Measurements from ENCODE around the gene SPATA21. TPM values are rescaled to one million over a fixed set of nuclear protein-coding genes. Genes with fewer than 3 reads are reported as not detected.

SPATA21 gene
- total and polyA plus RNA-seq, 3 donors from 2014 or later: 2.7 to 10.2 (median 6.0) TPM

- Histone ChIP-seq H3K4me1 (peaks cover 5% of the 10 kb centered on the region), H3K4me3 (peak overlapping the region; percentile 95 to 98), H3K36me3 (ENCODE audit: low read depth, missing control alignments) (no peaks in the 10 kb centered on the region), H3K27ac (peak overlapping the region; percentile 93 to 94), H3K27me3 (no peaks in the 10 kb centered on the region), H3K9me3 (no peaks in the 10 kb centered on the region)
- DNase-seq: peak; percentile 53
- TF ChIP-seq CTCF (IDR thresholded peaks at IDR 0.05) (no peak), POLR2A (IDR thresholded peaks at IDR 0.05) (no peak)
- intact Hi-C loops (cut with DNase I; ENCODE audit: low total_unique reads): no loop called here
- WGBS, 2 donors: 0% methylated on average over 19 to 20 of the region's 20 CpGs
Measured at GRCh38 chr1:16351456-16351993, 85.7 kb downstream of the SPATA21 start.

GRCh38 chr1:16349847-16350406 lies 87.3 kb downstream of the SPATA21 start:
- no peak for DNase-seq
- H3K4me1 ChIP-seq: peaks cover 5% of the 10 kb centered on the region
- no peaks in the 10 kb centered on the region for H3K27me3 ChIP-seq
- H3K4me3 ChIP-seq: no peak overlapping the region
- intact Hi-C loops (cut with DNase I; ENCODE audit: low total_unique reads): no loop called here
- TF ChIP-seq POLR2A (IDR thresholded peaks at IDR 0.05): no peak
- no peak for TF ChIP-seq CTCF (IDR thresholded peaks at IDR 0.05)
- WGBS, 2 donors: 32 to 37% methylated on average over 2 of the region's 2 CpGs
- H3K36me3 ChIP-seq (ENCODE audit: low read depth, missing control alignments): no peaks in the 10 kb centered on the region
- H3K27ac ChIP-seq: no peak overlapping the region
- H3K9me3 ChIP-seq: no peaks in the 10 kb centered on the region

Other genes with a start within 250 kb of the SPATA21 start
- 10 to 100 TPM in 1 of 2 donors, 1 to 10 TPM in 1; 8.5 to 10.1 TPM for gene ARHGEF19, start 224.8 kb downstream of the SPATA21 start, total RNA-seq
- gene ARHGEF19, start 224.8 kb downstream of the SPATA21 start, polyA plus RNA-seq (ENCODE audit: insufficient read depth, low read depth, low replicate concordance): 6.0 TPM
- gene CPLANE2, start 200.2 kb downstream of the SPATA21 start, total RNA-seq: 10 to 100 TPM; 11.1 to 11.8 TPM
- gene CPLANE2, start 200.2 kb downstream of the SPATA21 start, polyA plus RNA-seq (ENCODE audit: insufficient read depth, low read depth, low replicate concordance): 10.6 TPM
- gene FBXO42, start 84.9 kb downstream of the SPATA21 start, total RNA-seq: 10 to 100 TPM; 42.0 to 45.6 TPM
- gene FBXO42, start 84.9 kb downstream of the SPATA21 start, polyA plus RNA-seq (ENCODE audit: insufficient read depth, low read depth, low replicate concordance): 25.0 TPM
- 10 to 100 TPM; 47.8 to 57.9 TPM for gene SZRD1, start 70.2 kb downstream of the SPATA21 start, total RNA-seq
- gene SZRD1, start 70.2 kb downstream of the SPATA21 start, polyA plus RNA-seq (ENCODE audit: insufficient read depth, low read depth, low replicate concordance): 88.5 TPM
- 100 to 1,000 TPM in 1 of 2 donors, 10 to 100 TPM in 1; 96.8 to 113 TPM for gene NECAP2, start 3.3 kb upstream of the SPATA21 start, total RNA-seq
- gene NECAP2, start 3.3 kb upstream of the SPATA21 start, polyA plus RNA-seq (ENCODE audit: insufficient read depth, low read depth, low replicate concordance): 88.2 TPM
- gene RNU1-1, start 76.9 kb upstream of the SPATA21 start, total RNA-seq: under 1 TPM; under 0.01 TPM
- 18.9 TPM for gene RNU1-1, start 76.9 kb upstream of the SPATA21 start, polyA plus RNA-seq (ENCODE audit: insufficient read depth, low read depth, low replicate concordance)
- gene NBPF1, start 176.1 kb upstream of the SPATA21 start, total RNA-seq: 100 to 1,000 TPM in 1 of 2 donors, 10 to 100 TPM in 1; 75.6 to 109 TPM
- gene NBPF1, start 176.1 kb upstream of the SPATA21 start, polyA plus RNA-seq (ENCODE audit: insufficient read depth, low read depth, low replicate concordance): 93.9 TPM
- under 1 TPM; under 0.01 TPM for gene RNU1-3, start 229.5 kb upstream of the SPATA21 start, total RNA-seq
- gene RNU1-3, start 229.5 kb upstream of the SPATA21 start, polyA plus RNA-seq (ENCODE audit: insufficient read depth, low read depth, low replicate concordance): 18.9 TPM

Measured in testis (tissue), 3 donors.